Activated naive CD4-positive, alpha-beta T cell treated with anti-CD3 and anti-CD28 coated beads, Interleukin-2, amount 50 U/mL, for 16 hours (primary cell): ENCODE measurements around the gene HAL.

Source experiments
- DNase-seq: peaks from one replicate; pipeline ENCODE4 v3.0.0-alpha.2; 2020

Gene HAL

GRCh38 chr12:96014943-96015599 is 18.9 kb upstream of the HAL start:
- DNase-seq = no peak

DNA sequence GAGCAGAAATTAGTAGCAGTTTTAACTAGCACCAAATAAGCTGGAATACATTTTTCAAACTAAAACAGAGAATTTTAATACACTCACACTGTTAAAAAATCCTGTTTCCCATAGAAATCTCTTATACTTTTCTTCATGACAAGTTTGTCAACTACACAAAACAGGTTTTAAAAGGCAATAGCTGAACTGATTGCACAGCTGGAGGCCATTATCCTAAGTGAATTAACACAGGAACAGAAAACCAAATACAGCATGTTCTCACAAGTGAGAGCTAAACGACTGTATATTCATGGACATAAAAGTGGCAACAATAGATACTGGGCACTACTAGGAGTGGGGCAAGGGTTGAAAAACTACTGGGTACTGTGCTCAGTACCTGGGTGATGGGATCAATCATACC is 11.6 kb upstream of the HAL start:
- no peak for DNase-seq

DNA sequence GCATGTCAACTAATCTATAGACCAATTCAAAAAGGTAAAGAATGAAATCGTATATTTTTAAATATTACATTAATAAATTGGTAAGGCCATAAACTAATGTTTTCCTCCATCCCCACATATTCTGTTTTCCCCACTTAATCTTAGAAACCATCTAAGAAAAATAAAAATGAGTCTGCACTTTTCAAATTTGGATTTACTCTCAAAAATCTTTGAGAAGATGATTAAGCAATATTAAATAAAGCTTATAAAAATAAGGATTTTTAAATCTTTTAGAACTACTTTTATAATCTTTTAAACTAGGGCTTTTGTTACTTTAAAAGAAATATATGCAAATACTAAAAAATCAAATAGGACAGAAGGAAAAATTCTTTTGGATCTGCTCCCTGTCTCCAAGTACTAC is 10.6 kb upstream of the HAL start:
- no peak for DNase-seq

GRCh38 chr12:96000858-96001257 is 4.7 kb upstream of the HAL start:
- no peak for DNase-seq

- no peak for DNase-seq
Measured at GRCh38 chr12:95999484-95999883, 3.3 kb upstream of the HAL start.

DNA sequence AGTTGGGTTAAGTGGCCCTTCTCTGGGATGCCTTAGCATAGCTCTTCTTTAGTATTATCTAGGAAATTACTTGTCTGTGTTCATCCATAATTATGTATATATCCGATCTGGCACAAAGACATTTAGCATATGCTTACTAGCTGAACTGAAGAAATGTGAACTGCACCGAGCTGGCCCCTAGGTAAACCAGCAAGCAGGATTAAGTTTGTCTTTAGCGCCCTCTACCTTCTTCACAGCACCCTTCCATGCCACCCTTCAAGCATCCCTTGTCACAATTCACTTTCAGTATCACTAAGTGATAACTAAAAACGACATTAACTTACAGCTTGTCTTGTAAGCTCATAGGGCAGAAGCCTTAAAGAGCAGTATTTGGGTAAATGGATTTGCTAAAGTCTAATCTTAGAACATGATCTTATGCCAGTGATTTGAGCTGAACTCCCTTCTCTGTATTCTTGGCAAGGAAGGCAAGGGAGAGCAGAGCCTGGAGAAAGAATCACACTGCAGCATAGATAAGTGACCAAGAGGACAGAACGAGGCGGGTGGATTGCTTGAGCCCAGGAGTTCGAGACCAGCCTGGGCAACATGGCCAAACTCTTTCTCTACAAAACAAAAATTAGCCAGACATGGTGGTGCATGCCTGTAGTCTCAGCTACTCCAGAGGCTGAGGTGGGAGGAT is 2.6 kb upstream of the HAL start:
- DNase-seq = peak; percentile 35

- no peak for DNase-seq
Measured at GRCh38 chr12:95997911-95998510, 1.9 kb upstream of the HAL start.

DNA sequence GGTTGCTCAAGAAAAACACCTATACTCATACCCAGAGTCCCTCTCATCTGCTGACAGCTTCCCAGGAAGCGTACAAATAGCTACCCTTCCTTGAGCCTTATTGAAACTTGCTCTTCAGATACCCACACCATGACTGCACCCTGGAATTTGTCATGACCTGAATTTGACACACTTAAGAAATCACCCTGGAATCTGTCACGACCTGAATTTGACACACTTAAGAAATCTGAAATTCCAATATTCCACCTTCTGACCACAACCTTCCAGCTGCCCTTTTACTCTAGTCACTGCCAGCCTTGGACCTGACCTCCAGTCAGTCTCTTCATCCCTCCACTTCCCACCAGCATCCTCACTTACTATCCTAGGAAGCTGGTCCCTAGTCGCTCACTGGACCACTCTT is 1.1 kb upstream of the HAL start:
- no peak for DNase-seq

- DNase-seq = no peak
Measured at GRCh38 chr12:95995238-95996031, 709 bp downstream of the HAL start.

DNA sequence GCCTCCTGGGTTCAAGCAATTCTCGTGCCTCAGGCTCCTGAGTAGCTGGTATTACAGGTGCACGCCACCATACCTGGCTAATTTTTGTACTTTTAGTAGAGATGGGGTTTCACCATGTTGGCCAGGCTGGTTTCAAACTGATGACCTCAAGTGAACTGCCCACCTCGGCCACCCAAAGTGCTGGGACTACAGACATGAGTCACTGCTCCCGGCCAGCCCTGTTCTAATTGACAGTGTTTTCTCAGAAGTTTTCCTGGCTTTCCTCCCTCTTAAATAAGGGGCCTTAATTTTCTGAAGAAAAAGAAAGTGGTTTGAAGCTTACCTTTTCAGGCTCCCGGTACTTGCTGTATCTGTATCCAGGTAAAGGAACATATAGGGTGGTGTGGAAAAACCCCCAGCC is 1.7 kb downstream of the HAL start:
- no peak for DNase-seq

- DNase-seq = no peak
Measured at GRCh38 chr12:95993907-95994306, 2.2 kb downstream of the HAL start.

DNA sequence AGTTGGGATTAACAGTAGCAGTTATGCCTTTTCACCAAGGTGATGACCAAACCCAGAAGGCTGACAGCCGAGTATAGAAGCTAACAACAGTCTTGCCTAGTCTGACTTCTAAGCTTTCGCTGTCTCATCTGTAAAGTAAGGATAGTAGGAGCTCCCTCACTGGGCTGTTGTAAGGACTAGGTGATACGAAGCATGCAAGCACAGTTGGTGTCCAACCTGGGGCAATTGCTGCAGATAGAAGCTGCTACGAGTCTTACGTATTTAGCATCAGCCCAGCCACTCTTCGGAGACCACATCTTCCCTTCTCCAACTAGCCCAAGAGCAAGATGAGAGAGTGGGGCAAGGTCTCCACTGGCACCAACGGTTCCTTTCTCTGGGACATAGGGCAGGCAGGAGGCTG is 6.0 kb downstream of the HAL start:
- no peak for DNase-seq

DNA sequence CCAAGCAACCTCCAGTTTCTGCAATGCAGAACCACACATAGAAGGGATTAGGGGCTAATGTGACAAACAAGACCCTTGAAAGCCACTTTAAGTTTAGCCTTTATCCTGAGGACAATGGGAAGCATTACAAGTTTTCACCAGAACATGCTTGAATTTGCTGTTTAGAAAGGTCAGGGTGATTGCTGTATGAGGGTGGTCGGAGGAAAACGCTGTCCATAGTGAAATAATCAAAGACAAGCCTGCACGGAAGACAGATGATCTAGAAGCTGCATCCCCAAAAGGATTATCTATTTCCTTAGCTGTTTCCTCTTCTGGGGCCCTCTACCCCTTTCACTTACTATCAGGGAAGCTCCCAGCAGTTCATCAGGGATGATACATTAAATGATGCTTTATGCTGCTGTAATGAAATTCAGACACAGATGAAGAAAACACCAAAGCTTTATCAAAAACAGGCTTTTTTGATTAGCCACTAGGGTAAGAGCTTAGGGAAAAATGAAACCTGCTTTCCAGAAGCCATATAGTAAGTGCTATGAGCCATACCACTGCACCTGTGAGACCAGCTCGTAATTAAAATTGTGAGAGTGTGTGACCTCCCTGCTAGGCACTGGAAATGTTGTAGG is 6.5 kb downstream of the HAL start:
- no peak for DNase-seq

- no peak for DNase-seq
Measured at GRCh38 chr12:95988506-95989275, 7.5 kb downstream of the HAL start.

DNA sequence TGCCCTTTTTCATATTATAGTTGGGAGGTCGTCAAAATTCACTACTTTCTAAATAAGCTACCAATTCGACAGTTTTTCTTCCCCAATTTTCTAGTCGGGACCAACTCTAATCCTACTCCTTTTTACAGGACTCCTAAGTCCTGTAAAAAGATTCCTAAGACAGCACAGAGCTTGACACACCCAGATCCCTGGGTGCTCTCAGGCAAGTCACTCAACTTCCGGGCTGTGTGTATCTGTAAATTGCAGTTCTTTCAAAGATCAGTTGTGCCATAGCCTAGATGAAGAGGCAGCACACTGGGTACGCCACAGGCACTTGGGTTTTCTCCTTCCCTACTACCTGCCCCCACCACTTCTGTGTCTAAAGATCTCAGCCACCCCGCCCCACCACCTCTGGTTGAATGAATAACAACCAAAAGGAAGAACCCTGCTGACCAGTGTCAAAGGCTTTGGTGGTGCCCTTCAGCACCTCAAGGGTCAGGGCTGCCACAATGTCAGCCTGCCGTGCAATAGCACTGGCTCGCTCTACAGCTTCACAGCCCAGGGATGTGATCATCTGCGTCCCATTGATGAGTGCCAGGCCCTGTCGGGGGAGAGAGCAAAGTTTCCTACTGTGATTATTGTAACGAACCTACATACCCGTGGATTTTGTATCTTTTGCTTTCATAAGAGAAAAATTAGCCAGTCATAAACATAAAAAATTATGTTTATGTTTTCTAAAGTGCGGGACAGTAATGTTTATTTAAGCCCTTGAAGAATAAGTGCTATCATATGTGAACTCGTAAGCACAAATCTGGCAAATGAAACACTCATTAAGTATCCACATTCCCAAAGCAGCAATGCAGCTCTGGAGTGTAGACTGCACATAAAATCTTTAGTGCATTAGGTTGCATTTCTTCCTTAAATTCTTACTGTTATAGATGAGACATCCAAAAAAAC is 9.2 kb downstream of the HAL start:
- no peak for DNase-seq

DNA sequence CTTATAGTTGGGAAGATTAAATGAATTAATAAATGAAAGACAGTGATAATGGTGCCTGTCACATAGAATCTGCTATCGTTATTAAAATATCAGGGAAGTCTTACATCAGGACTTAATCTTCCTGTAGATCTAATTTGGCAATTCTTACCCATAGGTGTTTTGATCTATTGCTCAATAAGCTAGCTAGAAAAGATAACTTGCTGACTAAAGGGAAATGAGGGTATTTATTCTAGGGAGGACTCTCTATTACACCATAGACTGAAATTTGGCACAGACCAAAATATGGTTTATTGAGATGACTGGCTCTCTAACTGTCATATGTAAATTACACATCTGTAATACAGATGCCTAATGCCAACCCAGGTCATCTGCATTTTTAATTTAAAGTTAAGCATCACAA is 11.5 kb downstream of the HAL start:
- no peak for DNase-seq

GRCh38 chr12:95982602-95983001 is 13.5 kb downstream of the HAL start:
- no peak for DNase-seq

DNA sequence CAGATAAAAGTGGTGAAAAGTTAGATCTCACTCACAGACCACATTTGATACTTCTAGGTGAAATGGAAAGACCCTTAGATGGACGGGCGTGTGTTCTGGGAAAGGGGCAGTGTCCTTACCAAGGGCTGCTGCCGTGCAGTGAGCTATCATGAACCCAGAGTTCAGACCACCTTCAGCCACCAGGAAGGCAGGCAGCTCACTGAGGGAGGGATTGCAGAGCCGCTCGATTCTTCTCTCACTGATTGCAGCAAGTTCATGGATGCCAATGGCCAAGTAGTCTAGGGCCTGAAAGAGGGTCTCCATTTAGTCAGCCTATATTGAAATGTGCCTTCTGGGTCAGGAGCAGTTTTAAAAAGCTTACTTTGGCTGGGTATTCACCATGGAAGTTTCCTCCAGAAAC is 15.7 kb downstream of the HAL start:
- no peak for DNase-seq

DNA sequence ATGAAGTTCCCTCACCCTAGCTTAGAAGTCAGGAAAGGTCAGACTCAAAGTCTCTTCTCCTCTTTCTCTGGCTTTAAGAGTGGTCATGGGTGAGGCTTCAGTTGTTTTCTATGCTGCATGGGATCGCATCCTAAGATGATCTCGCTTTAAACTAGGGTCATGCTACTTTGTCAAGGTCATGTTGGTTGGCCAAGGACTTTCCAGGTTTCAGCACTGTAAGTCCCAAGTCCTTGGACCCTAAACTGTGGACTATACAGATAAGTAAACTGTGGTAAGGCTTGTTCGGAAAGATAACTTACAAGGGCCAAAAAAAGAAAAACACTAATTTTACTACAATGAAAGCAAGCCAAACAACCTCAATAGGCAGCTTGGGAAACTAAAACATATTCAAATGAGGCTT is 17.4 kb downstream of the HAL start:
- no peak for DNase-seq

- no peak for DNase-seq
Measured at GRCh38 chr12:95978351-95978750, 17.8 kb downstream of the HAL start.

GRCh38 chr12:95977764-95978305 is 18.3 kb downstream of the HAL start:
- DNase-seq = no peak
